Tibial nerve (tissue), 4 donors: ENCODE data around the gene ETNK2.

Experiments
- CTCF ChIP-seq, 5 experiments: fragments of 200-600 bp in 3 of 5; fragments of 450-650 bp in 2 of 5; sonication (generic) in 3 of 5; IDR thresholded peaks; one replicate each; pipeline ENCODE4 v1.5.1; 2016 to 2019; ENCODE audit warnings: antibody characterized with exemption in 5 of 5, mild to moderate bottlenecking in 3 of 5, moderate library complexity in 2 of 5
- EP300 ChIP-seq, 2 donors: sonication (generic); formaldehyde crosslinking; IDR thresholded peaks; one replicate each; pipeline ENCODE4 v1.6.1; 2017; ENCODE audit warnings: antibody characterized with exemption in 2 of 2, mild to moderate bottlenecking in 1 of 2
- POLR2A ChIP-seq, 2 donors: fragments of 450-650 bp; IDR thresholded peaks; one replicate each; pipeline ENCODE4 v1.6.1; 2017; ENCODE audit warnings: antibody characterized with exemption in 2 of 2, mild to moderate bottlenecking in 2 of 2, moderate library complexity in 2 of 2

DNA sequence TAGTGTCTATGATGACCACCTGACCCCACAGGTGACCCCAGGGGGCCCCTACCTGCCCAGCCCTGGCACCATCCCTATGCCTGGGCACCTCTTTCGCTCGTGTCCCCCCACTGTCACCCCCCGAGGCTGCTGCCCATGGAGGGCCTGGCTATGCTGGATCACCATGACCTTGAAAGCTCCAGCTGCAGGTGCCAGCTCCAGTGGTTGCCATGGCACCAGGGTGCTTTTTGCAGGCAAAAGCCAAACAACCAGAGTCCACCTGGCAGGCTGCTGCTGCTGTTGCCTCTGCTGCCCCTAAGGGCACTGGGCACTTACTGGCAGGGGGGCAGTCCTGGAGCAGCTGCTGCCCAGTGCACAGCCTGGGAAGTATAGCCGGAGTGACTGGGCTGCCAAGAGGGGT, 21.7 kb downstream of the ETNK2 start:
- TF ChIP-seq CTCF (IDR thresholded peaks at IDR 0.05) = no peak
- no peak for TF ChIP-seq EP300 (IDR thresholded peaks at IDR 0.05)
- no peak for TF ChIP-seq POLR2A (IDR thresholded peaks at IDR 0.05)
